Measurements from ENCODE around the gene RABL6. TPM values are rescaled to one million over a fixed set of nuclear protein-coding genes. Genes with fewer than 3 reads are reported as not detected.

The RABL6 gene
- total and polyA plus RNA-seq, 2 of the 4 experiments (the other 2 are of a cell fraction) = 37.1 to 47.5 TPM

DNA sequence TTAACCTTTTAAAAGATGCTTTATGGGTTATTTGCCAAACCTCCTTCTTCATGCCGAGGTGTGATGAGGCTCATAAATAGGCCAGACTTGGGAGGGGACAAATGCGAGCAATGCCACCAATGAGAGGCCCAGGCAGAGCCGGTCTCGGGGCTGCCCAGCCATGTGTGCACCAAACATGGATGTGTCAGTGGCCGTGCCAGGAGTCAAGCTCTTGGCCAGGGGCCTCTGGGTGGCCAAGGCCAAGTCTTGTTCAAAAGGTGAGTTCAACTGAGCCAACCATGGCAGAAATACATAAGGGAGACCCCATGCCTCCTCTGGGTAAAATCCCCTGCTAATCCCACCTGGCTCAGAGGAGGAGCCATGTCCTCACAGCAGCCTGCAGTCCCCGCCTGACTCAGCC, 32.6 kb upstream of the RABL6 start:
- intact Hi-C loops (cut with micrococcal nuclease) = no loop called here
- Histone ChIP-seq H2BK5ac (ENCODE audit: low read depth, low read length, poor library complexity, severe bottlenecking) (no peak overlapping the region), H2AK9ac (replicated peaks; ENCODE audit: low read depth, low read length, poor library complexity) (no peak overlapping the region), H4K5ac (ENCODE audit: low read depth, low read length) (no peak overlapping the region), H3K27me3 (ENCODE audit: control insufficient read depth, insufficient read depth, low read length) (peaks cover 33% of the 10 kb centered on the region), H4K8ac (ENCODE audit: low read depth in 2 of 2, low read length in 2 of 2) (no peak overlapping the region), H3K56ac (ENCODE audit: extremely low read depth, insufficient read depth, low read length) (no peak overlapping the region), H3K4me1 (ENCODE audit: control insufficient read depth, insufficient read depth, low read length) (no peaks in the 10 kb centered on the region), H3K9me3 (ENCODE audit: control insufficient read depth, insufficient read depth, low read length) (peaks cover 9% of the 10 kb centered on the region), H2BK15ac (ENCODE audit: low read depth, low read length) (no peak overlapping the region), H3K14ac (replicated peaks; ENCODE audit: low read depth, low read length) (no peak overlapping the region), H3K27ac (ENCODE audit: insufficient read depth, low read length) (no peak overlapping the region), H2BK120ac (ENCODE audit: low read depth, low read length) (no peak overlapping the region), H3K4me2 (ENCODE audit: low read depth, low read length) (no peak overlapping the region), H2BK20ac (ENCODE audit: low read depth, low read length) (no peak overlapping the region), H4K20me1 (ENCODE audit: insufficient read depth, low read length) (no peaks in the 10 kb centered on the region), H3K23ac (ENCODE audit: low read depth, low read length) (no peak overlapping the region), H3K4ac (ENCODE audit: low read depth, low read length) (no peak overlapping the region), H3K9ac (ENCODE audit: low read depth, low read length) (no peak overlapping the region), H3K36me3 (ENCODE audit: control insufficient read depth, insufficient read depth, low read length) (no peaks in the 10 kb centered on the region), H3K79me1 (ENCODE audit: low read depth in 1 of 2, low read length in 2 of 2) (no peaks in the 10 kb centered on the region), H3K18ac (ENCODE audit: low read depth, low read length) (no peak overlapping the region), H4K91ac (ENCODE audit: insufficient read depth, low read depth, low read length) (no peak overlapping the region), H3K9me1 (ENCODE audit: insufficient read depth, low read length) (no peaks in the 10 kb centered on the region), H2AFZ (replicated peaks; ENCODE audit: low read length, poor library complexity) (no peak overlapping the region), H3K4me3 (ENCODE audit: insufficient read depth, low read depth, low read length) (no peak overlapping the region), H2AK5ac (ENCODE audit: low read depth, low read length) (no peak overlapping the region)
- CTCF ChIA-PET = no interaction called here
- in situ Hi-C loops (cut with MboI; ENCODE audit: low sequenced_read_pairs) = no loop called here
- ATAC-seq (ENCODE audit: low read depth) = no peak
- POLR2A ChIA-PET (ENCODE audit: unreplicated experiment) = no interaction called here
- TF ChIP-seq, protein P1, sequence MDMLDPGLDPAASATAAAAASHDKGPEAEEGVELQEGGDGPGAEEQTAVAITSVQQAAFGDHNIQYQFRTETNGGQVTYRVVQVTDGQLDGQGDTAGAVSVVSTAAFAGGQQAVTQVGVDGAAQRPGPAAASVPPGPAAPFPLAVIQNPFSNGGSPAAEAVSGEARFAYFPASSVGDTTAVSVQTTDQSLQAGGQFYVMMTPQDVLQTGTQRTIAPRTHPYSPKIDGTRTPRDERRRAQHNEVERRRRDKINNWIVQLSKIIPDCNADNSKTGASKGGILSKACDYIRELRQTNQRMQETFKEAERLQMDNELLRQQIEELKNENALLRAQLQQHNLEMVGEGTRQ (IDR thresholded peaks at IDR 0.05; ENCODE audit: low read depth, low read length) = no peak
- no peak for TF ChIP-seq MAZ (IDR thresholded peaks at IDR 0.05; ENCODE audit: borderline replicate concordance, low read depth, low read length)
- no peak for TF ChIP-seq NFE2L2 (IDR thresholded peaks at IDR 0.05; ENCODE audit: low read depth, low read length)
- TF ChIP-seq MAFK (IDR thresholded peaks at IDR 0.05; ENCODE audit: low read depth, low read length) = no peak
- no peak for TF ChIP-seq CHD1 (IDR thresholded peaks at IDR 0.05; ENCODE audit: low read depth, low read length)
- TF ChIP-seq, protein P2, sequence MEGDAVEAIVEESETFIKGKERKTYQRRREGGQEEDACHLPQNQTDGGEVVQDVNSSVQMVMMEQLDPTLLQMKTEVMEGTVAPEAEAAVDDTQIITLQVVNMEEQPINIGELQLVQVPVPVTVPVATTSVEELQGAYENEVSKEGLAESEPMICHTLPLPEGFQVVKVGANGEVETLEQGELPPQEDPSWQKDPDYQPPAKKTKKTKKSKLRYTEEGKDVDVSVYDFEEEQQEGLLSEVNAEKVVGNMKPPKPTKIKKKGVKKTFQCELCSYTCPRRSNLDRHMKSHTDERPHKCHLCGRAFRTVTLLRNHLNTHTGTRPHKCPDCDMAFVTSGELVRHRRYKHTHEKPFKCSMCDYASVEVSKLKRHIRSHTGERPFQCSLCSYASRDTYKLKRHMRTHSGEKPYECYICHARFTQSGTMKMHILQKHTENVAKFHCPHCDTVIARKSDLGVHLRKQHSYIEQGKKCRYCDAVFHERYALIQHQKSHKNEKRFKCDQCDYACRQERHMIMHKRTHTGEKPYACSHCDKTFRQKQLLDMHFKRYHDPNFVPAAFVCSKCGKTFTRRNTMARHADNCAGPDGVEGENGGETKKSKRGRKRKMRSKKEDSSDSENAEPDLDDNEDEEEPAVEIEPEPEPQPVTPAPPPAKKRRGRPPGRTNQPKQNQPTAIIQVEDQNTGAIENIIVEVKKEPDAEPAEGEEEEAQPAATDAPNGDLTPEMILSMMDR (conservative IDR thresholded peaks at IDR 0.05; ENCODE audit: low read depth, low read length) = no peak
- TF ChIP-seq, protein P3, sequence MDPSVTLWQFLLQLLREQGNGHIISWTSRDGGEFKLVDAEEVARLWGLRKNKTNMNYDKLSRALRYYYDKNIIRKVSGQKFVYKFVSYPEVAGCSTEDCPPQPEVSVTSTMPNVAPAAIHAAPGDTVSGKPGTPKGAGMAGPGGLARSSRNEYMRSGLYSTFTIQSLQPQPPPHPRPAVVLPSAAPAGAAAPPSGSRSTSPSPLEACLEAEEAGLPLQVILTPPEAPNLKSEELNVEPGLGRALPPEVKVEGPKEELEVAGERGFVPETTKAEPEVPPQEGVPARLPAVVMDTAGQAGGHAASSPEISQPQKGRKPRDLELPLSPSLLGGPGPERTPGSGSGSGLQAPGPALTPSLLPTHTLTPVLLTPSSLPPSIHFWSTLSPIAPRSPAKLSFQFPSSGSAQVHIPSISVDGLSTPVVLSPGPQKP (IDR thresholded peaks at IDR 0.05; ENCODE audit: borderline replicate concordance, low read depth, low read length) = no peak
- TF ChIP-seq SMC3 (IDR thresholded peaks at IDR 0.05; ENCODE audit: low read depth, low read length) = no peak
- no peak for TF ChIP-seq FOS (IDR thresholded peaks at IDR 0.05; ENCODE audit: low read depth, low read length)
- TF ChIP-seq RAD21 (IDR thresholded peaks at IDR 0.05; ENCODE audit: low read length) = no peak
- no peak for TF ChIP-seq POLR2A (IDR thresholded peaks at IDR 0.05; ENCODE audit: low read depth, low read length)
- no peak for TF ChIP-seq RFX5 (IDR thresholded peaks at IDR 0.05; ENCODE audit: low read depth, low read length)
- TF ChIP-seq MXI1 (IDR thresholded peaks at IDR 0.05; ENCODE audit: borderline replicate concordance, low read depth, low read length) = no peak
- TF ChIP-seq CEBPB (IDR thresholded peaks at IDR 0.05; ENCODE audit: low read depth, low read length) = no peak
- TF ChIP-seq BHLHE40 (IDR thresholded peaks at IDR 0.05; ENCODE audit: low read depth, low read length) = no peak
- TF ChIP-seq RCOR1 (IDR thresholded peaks at IDR 0.05; ENCODE audit: insufficient replicate concordance, low read length) = no peak
- no peak for DNase-seq
- dilution Hi-C loops (cut with HindIII; ENCODE audit: low sequenced_read_pairs, unreplicated experiment) = no loop called here
- BruUV-seq (replicated peaks) = no TSS peak
- 83% methylated on average over 1 of the region's 6 CpGs; no CpG with 5 or more reads in 1 of the 2 experiments for WGBS, 2 experiments (ENCODE audit: extremely low coverage in 2 of 2, insufficient read length in 1 of 2)

Data from IMR-90 (cell line).